A549 treated with AZD9567 at 1 μM for 4 hours (cell line): Measurements from ENCODE around the gene NNT. TPM values are rescaled to one million over a fixed set of nuclear protein-coding genes. Genes with fewer than 3 reads are reported as not detected.

ENCODE experiments used
- total RNA-seq: library from RNA; stranded (reverse); fragments of 200-300 nt; extraction: Qiagen RNA extraction; gene quantifications from 5 replicates; pipeline ENCODE4 v1.2.3, GENCODE V29; 2022; ENCODE audit not compliant: insufficient read depth

NNT gene
- 9.2 to 17.7 TPM (median 11.5 TPM) in 5 replicates for total RNA-seq

GRCh38 chr5:43602461-43603343, at the start of gene NNT:
TSS of gene NNT (plus strand) at chr5:43603180. CDS start at chr5:43609196, 6,016 bp downstream.

GRCh38 chr5:43556857-43557542, 46.0 kb upstream of the NNT start, which contains the start of gene PAIP1:
TSS of gene PAIP1 (minus strand) at chr5:43557077. CDS start at chr5:43556846, 231 bp downstream.

Other genes starting within 250 kb of the NNT start
- gene CCL28, start 190.8 kb upstream of the NNT start, total RNA-seq, result 0.06 to 0.21 TPM (median 0.09 TPM) in 4 of 5 replicates, not detected in the other
- gene TMEM267, start 119.3 kb upstream of the NNT start, total RNA-seq, result 8.6 to 21.1 TPM (median 20.3 TPM) in 5 replicates
- gene C5orf34, start 88.0 kb upstream of the NNT start, total RNA-seq, result 3.7 to 5.8 TPM (median 5.3 TPM) in 5 replicates
- gene PAIP1, start 46.1 kb upstream of the NNT start, total RNA-seq, result 104 to 114 TPM (median 111 TPM) in 5 replicates